ENCODE measurements around the gene STK11. TPM values are rescaled to one million over a fixed set of nuclear protein-coding genes. Genes with fewer than 3 reads are reported as not detected.

Gene STK11
- total RNA-seq, 1 experiment from 2014 or later: 53.0 TPM

GRCh38 chr19:1237754-1238368 is 32.3 kb downstream of the STK11 start, which contains the start of gene CBARP:
CBARP (minus strand) TSS chr19:1238005; CDS start chr19:1236100, 1,905 bp downstream.
- Histone ChIP-seq H3K36me3 (ENCODE audit: low read depth) (no peaks in the 10 kb centered on the region), H3K4me1 (replicated peaks; ENCODE audit: insufficient read depth) (peaks cover 8% of the 10 kb centered on the region), H3K9me2 (ENCODE audit: insufficient read depth) (no peaks in the 10 kb centered on the region), H3K4me2 (peak within 1 kb of the TSS; percentile 76), H3K27me3 (ENCODE audit: insufficient read depth, low read depth) (no peaks in the 10 kb centered on the region), H3F3A (ENCODE audit: insufficient read depth, low read depth) (peaks cover 20% of the 10 kb centered on the region; the same call in 1 of the 2 replicates), H3K4me3 (peak within 1 kb of the TSS; percentile 56), H2AFZ (no peak within 1 kb of the TSS), H3K79me2 (ENCODE audit: low read depth) (peaks cover 9% of the 10 kb centered on the region), H3K9me3 (ENCODE audit: insufficient read depth, low read depth) (no peaks in the 10 kb centered on the region), H4K20me1 (ENCODE audit: insufficient read depth) (no peaks in the 10 kb centered on the region), H3K27ac (no peak within 1 kb of the TSS)
- BruUV-seq (replicated peaks): no TSS peak
- intact Hi-C loops (cut with micrococcal nuclease; ENCODE audit: unreplicated experiment): no loop called here
- CTCF ChIA-PET: no interaction called here
- POLR2A ChIA-PET (ENCODE audit: unreplicated experiment): no interaction called here
- no peak for TF ChIP-seq EZH2 (IDR thresholded peaks at IDR 0.05; ENCODE audit: low read depth)
- no peak for TF ChIP-seq CTCF (conservative IDR thresholded peaks at IDR 0.05)
- DNase-seq: no peak

GRCh38 chr19:1238369-1239303 is 33.1 kb downstream of the STK11 start:
- ChIA-PET CTCF (no interaction called here), POLR2A (ENCODE audit: unreplicated experiment) (no interaction called here)
- H4K20me1 ChIP-seq (ENCODE audit: insufficient read depth): no peaks in the 10 kb centered on the region
- no peak overlapping the region for H2AFZ ChIP-seq
- DNase-seq: no peak
- intact Hi-C loops (cut with micrococcal nuclease; ENCODE audit: unreplicated experiment): no loop called here
- no peak overlapping the region for H3K27ac ChIP-seq
- peaks cover 27% of the 10 kb centered on the region; the same call in 1 of the 2 replicates for H3F3A ChIP-seq (ENCODE audit: insufficient read depth, low read depth)
- peaks cover 9% of the 10 kb centered on the region for H3K79me2 ChIP-seq (ENCODE audit: low read depth)
- H3K4me2 ChIP-seq: peak overlapping the region; percentile 53; the same call in 1 of the 2 replicates
- H3K36me3 ChIP-seq (ENCODE audit: low read depth): no peaks in the 10 kb centered on the region
- no peak overlapping the region for H3K4me3 ChIP-seq
- H3K9me2 ChIP-seq (ENCODE audit: insufficient read depth): no peaks in the 10 kb centered on the region
- H3K4me1 ChIP-seq (replicated peaks; ENCODE audit: insufficient read depth): peaks cover 16% of the 10 kb centered on the region
- no TSS peak for BruUV-seq (replicated peaks)
- no peaks in the 10 kb centered on the region for H3K27me3 ChIP-seq (ENCODE audit: insufficient read depth, low read depth)
- no peak for TF ChIP-seq EZH2 (IDR thresholded peaks at IDR 0.05; ENCODE audit: low read depth)
- no peak for TF ChIP-seq CTCF (conservative IDR thresholded peaks at IDR 0.05)
- no peaks in the 10 kb centered on the region for H3K9me3 ChIP-seq (ENCODE audit: insufficient read depth, low read depth)

GRCh38 chr19:1239420-1239795 is 33.8 kb downstream of the STK11 start:
- BruUV-seq (replicated peaks): no TSS peak
- intact Hi-C loops (cut with micrococcal nuclease; ENCODE audit: unreplicated experiment): no loop called here
- CTCF ChIA-PET: no interaction called here
- no peak overlapping the region for H3K27ac ChIP-seq
- no peaks in the 10 kb centered on the region for H3K9me2 ChIP-seq (ENCODE audit: insufficient read depth)
- no peak overlapping the region for H3K4me3 ChIP-seq
- no peak for TF ChIP-seq CTCF (conservative IDR thresholded peaks at IDR 0.05)
- TF ChIP-seq EZH2 (IDR thresholded peaks at IDR 0.05; ENCODE audit: low read depth): no peak
- H3F3A ChIP-seq (ENCODE audit: insufficient read depth, low read depth): peaks cover 27% of the 10 kb centered on the region; the same call in 1 of the 2 replicates
- H3K9me3 ChIP-seq (ENCODE audit: insufficient read depth, low read depth): no peaks in the 10 kb centered on the region
- no peaks in the 10 kb centered on the region for H3K36me3 ChIP-seq (ENCODE audit: low read depth)
- H2AFZ ChIP-seq: no peak overlapping the region
- no peaks in the 10 kb centered on the region for H4K20me1 ChIP-seq (ENCODE audit: insufficient read depth)
- H3K79me2 ChIP-seq (ENCODE audit: low read depth): peaks cover 9% of the 10 kb centered on the region
- no peaks in the 10 kb centered on the region for H3K27me3 ChIP-seq (ENCODE audit: insufficient read depth, low read depth)
- H3K4me2 ChIP-seq: 0 out of 2 replicates have a peak overlapping the region, but pooled peaks have one; percentile 78
- DNase-seq: no peak
- POLR2A ChIA-PET (ENCODE audit: unreplicated experiment): no interaction called here
- peaks cover 17% of the 10 kb centered on the region for H3K4me1 ChIP-seq (replicated peaks; ENCODE audit: insufficient read depth)

Data from PC-9 (cell line).